Raji (cell line): ENCODE results near the gene BAG1.

Experiments used
- POLR2A ChIP-seq: IDR thresholded peaks from 2 replicates; pipeline ENCODE4 v1.6.1; 2011; ENCODE audit warnings: low read depth, low read length, control low read depth; ENCODE audit not compliant: insufficient read depth

The BAG1 gene

GRCh38 chr9:33264473-33265177 is at the start of gene BAG1, which contains the start of gene CHMP5:
BAG1 (minus strand) TSS chr9:33264708.
CHMP5 (plus strand) TSS chr9:33265049; CDS start chr9:33265079, 30 bp downstream.
- peak; percentile 71 for TF ChIP-seq POLR2A

- TF ChIP-seq POLR2A = no peak
Measured at GRCh38 chr9:33311953-33312352, 47.4 kb upstream of the BAG1 start.

- TF ChIP-seq POLR2A = no peak
Measured at GRCh38 chr9:33310748-33311147, 46.2 kb upstream of the BAG1 start.

GRCh38 chr9:33309903-33310302 is 45.4 kb upstream of the BAG1 start:
- no peak for TF ChIP-seq POLR2A

- TF ChIP-seq POLR2A = no peak
Measured at GRCh38 chr9:33307067-33307466, 42.6 kb upstream of the BAG1 start.

GRCh38 chr9:33306037-33306436 is 41.5 kb upstream of the BAG1 start:
- TF ChIP-seq POLR2A = no peak

GRCh38 chr9:33304362-33304761 is 39.9 kb upstream of the BAG1 start:
- no peak for TF ChIP-seq POLR2A

- TF ChIP-seq POLR2A = no peak
Measured at GRCh38 chr9:33300546-33300945, 36.0 kb upstream of the BAG1 start.

GRCh38 chr9:33297432-33297831 is 32.9 kb upstream of the BAG1 start:
- TF ChIP-seq POLR2A = peak; percentile 35; the same call in 1 of the 2 replicates

GRCh38 chr9:33295571-33295970 is 31.1 kb upstream of the BAG1 start:
- no peak for TF ChIP-seq POLR2A

GRCh38 chr9:33294670-33295432 is 30.3 kb upstream of the BAG1 start:
- TF ChIP-seq POLR2A = no peak

GRCh38 chr9:33293782-33294181 is 29.3 kb upstream of the BAG1 start:
- no peak for TF ChIP-seq POLR2A

- no peak for TF ChIP-seq POLR2A
Measured at GRCh38 chr9:33291901-33292300, 27.4 kb upstream of the BAG1 start.

GRCh38 chr9:33291031-33291397 is 26.5 kb upstream of the BAG1 start:
- TF ChIP-seq POLR2A = no peak

GRCh38 chr9:33290247-33291030 is 25.9 kb upstream of the BAG1 start, which contains the start of gene NFX1:
NFX1 (plus strand) TSS chr9:33290516; CDS start chr9:33290573, 57 bp downstream.
- TF ChIP-seq POLR2A = peak; percentile 91

- no peak for TF ChIP-seq POLR2A
Measured at GRCh38 chr9:33289936-33290246, 25.4 kb upstream of the BAG1 start.
